GM15510 (cell line): ENCODE results near the gene BOC.

Source experiments
- POLR2A ChIP-seq: IDR thresholded peaks from 3 replicates; pipeline ENCODE4 v1.6.1; 2011; ENCODE audit warnings: borderline replicate concordance; ENCODE audit not compliant: insufficient read length; ENCODE audit errors: extremely low read depth

Gene BOC

GRCh38 chr3:113266738-113267137 is 55.4 kb downstream of the BOC start:
- no peak for TF ChIP-seq POLR2A

DNA sequence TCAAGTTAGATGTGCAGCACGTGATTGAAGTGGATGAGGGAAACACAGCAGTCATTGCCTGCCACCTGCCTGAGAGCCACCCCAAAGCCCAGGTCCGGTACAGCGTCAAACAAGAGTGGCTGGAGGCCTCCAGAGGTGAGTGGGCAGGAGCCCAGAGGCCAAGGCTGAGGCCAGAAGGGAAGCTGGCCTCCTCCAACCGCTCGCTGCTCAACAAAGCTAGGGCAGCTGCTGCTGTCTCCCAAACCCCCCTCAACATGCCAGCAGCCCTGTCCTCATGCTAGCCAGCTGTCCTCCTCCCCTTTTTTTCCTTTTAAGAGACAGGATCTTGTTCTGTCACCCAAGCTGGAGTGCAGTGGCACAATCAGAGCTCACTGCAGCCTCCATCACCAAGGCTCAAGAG is 57.0 kb downstream of the BOC start:
- no peak for TF ChIP-seq POLR2A

DNA sequence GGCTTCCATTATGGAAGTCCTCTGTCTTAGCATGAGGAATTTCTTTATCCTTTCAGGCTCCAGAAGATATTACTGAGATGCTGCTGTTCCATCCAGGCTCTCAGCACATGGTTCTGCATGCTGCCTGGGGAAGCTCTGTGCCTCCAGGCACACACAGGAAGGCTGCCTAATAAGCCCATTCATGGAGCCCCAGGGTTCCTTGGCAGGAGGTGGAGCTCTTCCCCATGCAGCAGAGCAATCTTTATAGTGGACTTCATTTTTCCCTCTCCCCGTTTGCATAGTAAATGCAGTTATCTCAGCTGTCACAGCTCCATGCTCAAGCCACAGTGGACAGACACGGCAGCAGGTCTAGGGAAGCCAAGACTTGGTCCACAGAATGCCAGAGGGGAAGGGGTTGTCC is 57.6 kb downstream of the BOC start:
- no peak for TF ChIP-seq POLR2A

- no peak for TF ChIP-seq POLR2A
These were observed 58.3 kb downstream of the BOC start for GRCh38 chr3:113269661-113270060.

- no peak for TF ChIP-seq POLR2A
These were observed 58.7 kb downstream of the BOC start for GRCh38 chr3:113270068-113270467.

DNA sequence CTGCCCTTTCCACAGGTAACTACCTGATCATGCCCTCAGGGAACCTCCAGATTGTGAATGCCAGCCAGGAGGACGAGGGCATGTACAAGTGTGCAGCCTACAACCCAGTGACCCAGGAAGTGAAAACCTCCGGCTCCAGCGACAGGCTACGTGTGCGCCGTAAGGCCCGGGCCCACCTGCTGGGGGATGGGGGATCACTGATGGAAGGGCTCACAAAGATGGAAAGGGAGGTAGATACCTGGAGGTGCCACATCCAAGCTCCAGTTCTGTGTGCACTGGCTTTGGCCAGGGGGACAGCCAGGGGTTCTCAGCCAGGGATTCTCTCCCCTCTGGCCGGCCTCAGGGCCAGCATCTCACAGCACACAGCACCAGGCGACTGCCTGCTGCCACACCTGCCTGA is 59.4 kb downstream of the BOC start:
- TF ChIP-seq POLR2A = no peak

DNA sequence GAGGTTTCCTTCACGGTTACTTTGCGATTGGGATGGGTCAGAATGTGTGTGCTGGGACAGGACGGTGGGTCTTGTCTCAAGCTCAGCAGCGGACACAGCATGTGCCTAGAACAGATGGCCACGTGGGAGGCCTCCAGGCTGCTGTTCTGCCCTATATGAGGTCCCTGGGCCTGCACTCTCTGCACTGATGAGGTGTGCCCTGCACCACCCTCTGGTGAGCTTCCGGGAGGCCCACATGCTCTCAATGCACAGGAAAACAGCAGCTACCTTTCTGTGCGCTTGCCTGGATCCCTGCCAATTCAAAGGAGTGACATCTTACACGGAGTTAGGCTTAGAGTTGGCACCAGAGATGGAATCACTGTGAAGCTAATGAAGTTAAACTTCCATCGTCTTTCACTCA is 59.8 kb downstream of the BOC start:
- no peak for TF ChIP-seq POLR2A

DNA sequence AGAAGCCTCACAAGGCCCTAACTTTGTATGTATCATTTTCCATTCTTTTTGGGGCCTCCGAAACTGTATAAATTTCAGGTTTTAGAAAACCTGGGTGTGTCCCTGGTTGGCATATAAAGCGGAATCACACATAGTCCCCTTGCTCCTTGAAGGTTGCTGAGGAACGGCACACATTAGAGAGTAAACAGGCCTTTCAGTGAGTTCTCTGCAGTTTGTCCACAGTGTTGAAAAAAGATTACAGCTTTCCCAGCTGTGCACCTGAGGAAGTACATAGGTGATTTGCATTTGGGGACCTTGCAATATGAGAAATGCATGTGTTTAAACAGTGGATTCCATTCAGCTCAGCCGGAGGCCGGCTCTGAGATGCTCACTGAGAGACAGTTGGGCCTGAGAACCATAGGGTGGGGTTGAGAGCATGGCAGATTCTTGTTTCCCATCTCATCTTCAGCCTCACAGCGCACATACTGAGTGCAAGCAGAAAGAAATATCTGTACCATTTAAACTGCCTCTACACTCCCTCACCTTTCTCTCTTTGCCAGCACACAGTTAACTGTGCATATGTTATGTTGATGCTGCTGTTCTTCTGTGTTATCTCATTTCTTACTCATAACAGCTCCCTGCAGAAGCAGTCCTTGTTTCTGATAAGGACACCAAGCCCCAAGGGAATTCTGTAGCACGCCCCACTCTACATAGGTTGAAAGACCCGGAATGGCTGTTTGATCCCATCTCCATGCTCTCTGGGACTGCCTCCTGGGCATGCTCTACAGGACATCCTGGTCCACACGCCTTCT is 60.4 kb downstream of the BOC start:
- no peak for TF ChIP-seq POLR2A

- TF ChIP-seq POLR2A = no peak
These were observed 61.0 kb downstream of the BOC start for GRCh38 chr3:113272385-113272779.

- TF ChIP-seq POLR2A = no peak
These were observed 61.7 kb downstream of the BOC start for GRCh38 chr3:113273011-113273410.

DNA sequence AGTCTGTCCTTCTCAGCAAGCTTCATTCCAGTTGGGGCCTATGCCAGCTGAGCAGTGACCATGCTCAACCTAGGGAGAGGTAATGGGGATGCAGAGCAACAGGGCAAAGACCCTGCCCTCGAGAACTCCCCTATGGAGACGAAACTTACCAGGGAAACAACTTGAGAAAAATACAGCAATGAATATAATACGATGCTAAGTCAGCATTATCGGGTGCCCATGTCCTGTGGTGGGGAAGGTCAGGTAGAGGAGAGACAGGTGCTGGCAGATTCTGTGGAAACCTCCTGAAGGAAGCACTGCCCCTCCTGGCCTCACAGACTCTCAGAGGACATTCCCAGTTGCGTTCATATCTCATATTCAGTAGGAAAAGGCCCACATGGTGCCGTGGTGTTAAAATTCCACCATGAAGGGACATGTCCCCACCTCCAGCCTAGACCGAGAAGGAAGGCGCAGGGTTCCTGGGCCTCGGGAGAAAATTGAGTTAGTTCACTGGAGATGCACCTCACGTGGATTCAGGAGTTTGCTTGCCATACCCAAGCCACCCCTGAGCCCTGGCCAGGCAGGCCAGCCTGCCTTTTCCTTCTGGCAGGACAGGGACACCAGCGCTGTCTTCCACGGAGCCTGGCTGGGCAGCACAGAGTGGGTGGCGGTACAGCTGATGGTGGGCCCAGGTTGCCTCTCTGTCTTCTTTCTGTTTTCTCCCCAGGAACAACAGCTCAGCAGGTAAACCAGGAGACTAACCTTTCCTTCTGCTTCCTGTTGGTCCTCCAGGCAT is 62.4 kb downstream of the BOC start:
- TF ChIP-seq POLR2A = no peak

DNA sequence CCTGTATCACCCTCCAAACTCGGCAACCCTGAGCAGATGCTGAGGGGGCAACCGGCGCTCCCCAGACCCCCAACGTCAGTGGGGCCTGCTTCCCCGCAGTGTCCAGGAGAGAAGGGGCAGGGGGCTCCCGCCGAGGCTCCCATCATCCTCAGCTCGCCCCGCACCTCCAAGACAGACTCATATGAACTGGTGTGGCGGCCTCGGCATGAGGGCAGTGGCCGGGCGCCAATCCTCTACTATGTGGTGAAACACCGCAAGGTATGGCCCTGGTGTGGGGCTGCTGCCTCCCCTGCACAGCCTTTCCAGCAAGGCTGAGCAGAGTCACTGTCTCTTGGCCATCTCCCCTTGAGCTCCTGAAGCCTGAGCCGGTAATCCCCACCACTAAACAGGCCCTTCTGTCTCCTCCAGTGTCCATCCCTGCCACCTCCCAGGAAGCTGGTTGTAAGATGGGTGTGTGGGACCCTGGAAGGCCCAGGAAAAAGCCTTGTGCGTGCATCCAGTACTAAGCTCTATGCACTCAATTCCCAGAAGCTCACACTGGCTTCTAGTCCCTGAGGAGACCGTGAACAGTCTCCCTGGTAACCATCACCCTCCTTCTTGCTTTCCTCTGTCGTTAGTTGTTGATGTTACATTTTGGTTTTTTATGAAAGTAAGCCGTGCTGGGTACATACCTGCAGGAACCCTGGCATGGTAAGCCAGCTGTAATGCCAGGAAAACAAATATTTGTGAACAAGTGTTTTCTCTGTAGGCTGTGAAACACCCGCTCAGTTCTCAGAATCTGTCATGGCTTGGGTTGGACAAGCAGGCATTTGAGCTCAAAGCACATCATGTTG is 63.3 kb downstream of the BOC start:
- TF ChIP-seq POLR2A = no peak

- TF ChIP-seq POLR2A = no peak
These were observed 63.9 kb downstream of the BOC start for GRCh38 chr3:113275258-113275556.

GRCh38 chr3:113275583-113275928 is 64.2 kb downstream of the BOC start:
- no peak for TF ChIP-seq POLR2A
